Astrocyte (in vitro differentiated cells and primary cell): ENCODE data around the gene KIAA1217.

ENCODE experiments used
- EZH2 ChIP-seq: IDR thresholded peaks from 2 replicates; pipeline ENCODE4 v1.6.1; 2012; ENCODE audit warnings: mild to moderate bottlenecking, low read length, inconsistent platforms; ENCODE audit not compliant: insufficient read depth
- TF ChIP-seq, protein P1 (sequence below): IDR thresholded peaks from 2 replicates; pipeline ENCODE4 v1.5.1; 2011; ENCODE audit warnings: low read depth, mild to moderate bottlenecking, inconsistent platforms, low read length, moderate library complexity; ENCODE audit not compliant: insufficient read depth

DNA sequence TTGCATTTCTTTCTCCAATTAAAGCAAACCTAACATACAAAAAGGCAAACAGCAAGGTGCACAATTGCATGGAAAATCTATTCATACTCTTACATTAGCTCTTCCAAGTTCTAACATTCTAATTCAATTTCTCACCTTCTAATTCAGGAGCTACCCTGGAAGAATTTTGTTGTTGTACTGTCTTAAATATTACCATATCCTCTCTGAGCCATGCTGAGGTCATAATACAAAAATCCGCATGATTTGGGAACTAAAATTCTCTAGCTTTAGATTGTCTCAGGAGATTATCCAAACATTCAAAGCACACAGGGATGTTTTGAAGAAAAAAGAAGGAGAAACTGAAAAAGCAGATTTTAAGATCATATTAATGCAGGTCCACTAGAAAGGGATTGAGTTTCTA is 229.9 kb downstream of the KIAA1217 start:
- TF ChIP-seq, protein P1, sequence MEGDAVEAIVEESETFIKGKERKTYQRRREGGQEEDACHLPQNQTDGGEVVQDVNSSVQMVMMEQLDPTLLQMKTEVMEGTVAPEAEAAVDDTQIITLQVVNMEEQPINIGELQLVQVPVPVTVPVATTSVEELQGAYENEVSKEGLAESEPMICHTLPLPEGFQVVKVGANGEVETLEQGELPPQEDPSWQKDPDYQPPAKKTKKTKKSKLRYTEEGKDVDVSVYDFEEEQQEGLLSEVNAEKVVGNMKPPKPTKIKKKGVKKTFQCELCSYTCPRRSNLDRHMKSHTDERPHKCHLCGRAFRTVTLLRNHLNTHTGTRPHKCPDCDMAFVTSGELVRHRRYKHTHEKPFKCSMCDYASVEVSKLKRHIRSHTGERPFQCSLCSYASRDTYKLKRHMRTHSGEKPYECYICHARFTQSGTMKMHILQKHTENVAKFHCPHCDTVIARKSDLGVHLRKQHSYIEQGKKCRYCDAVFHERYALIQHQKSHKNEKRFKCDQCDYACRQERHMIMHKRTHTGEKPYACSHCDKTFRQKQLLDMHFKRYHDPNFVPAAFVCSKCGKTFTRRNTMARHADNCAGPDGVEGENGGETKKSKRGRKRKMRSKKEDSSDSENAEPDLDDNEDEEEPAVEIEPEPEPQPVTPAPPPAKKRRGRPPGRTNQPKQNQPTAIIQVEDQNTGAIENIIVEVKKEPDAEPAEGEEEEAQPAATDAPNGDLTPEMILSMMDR: no peak
- no peak for TF ChIP-seq EZH2
